Keratinocyte (primary cell): ENCODE data around the gene IFT81. TPM values are rescaled to one million over a fixed set of nuclear protein-coding genes. Genes with fewer than 3 reads are reported as not detected.

Source experiments
- DNase-seq: peaks from one replicate; pipeline ENCODE4 v3.0.0-alpha.2; 2011; ENCODE audit warnings: low read depth, missing footprints, low spot score
- FAIRE-seq: peaks from 2 replicates; lab custom pipeline; 2011; peaks lifted over from hg19 to GRCh38; lab: Jason Lieb, UNC
- H2AFZ ChIP-seq: 2 replicates; pipeline ENCODE4 v1.6.0; 2012; ENCODE audit warnings: low read length, control low read depth, inconsistent platforms; ENCODE audit not compliant: control insufficient read depth
- H3K27ac ChIP-seq: 2 replicates; pipeline ENCODE4 v1.5.1; 2011; ENCODE audit warnings: low read length; ENCODE audit not compliant: control insufficient read depth, insufficient read depth
- H3K27me3 ChIP-seq: 3 replicates; pipeline ENCODE4 v1.6.0; 2011; ENCODE audit warnings: low read length; ENCODE audit not compliant: control insufficient read depth, insufficient read depth; ENCODE audit errors: extremely low read depth
- H3K36me3 ChIP-seq, 2 experiments: 2 replicates in 1 of 2; 3 replicates in 1 of 2; pipeline ENCODE4 v1.5.1; 2011; ENCODE audit warnings: low read length in 2 of 2, mild to moderate bottlenecking in 1 of 2; ENCODE audit not compliant: control insufficient read depth in 2 of 2, insufficient read depth in 2 of 2; ENCODE audit errors: extremely low read depth in 1 of 2
- H3K4me1 ChIP-seq: 3 replicates; pipeline ENCODE4 v1.5.1; 2011; ENCODE audit warnings: low read length; ENCODE audit not compliant: control insufficient read depth, insufficient read depth; ENCODE audit errors: extremely low read depth
- H3K4me2 ChIP-seq: 3 replicates; pipeline ENCODE4 v1.6.0; 2011; ENCODE audit warnings: low read depth, low read length; ENCODE audit not compliant: control insufficient read depth, insufficient read depth; ENCODE audit errors: extremely low read depth
- H3K4me3 ChIP-seq, 3 experiments: fragments of 200-600 bp in 1 of 3; sonication (generic) in 1 of 3; 2 replicates in 2 of 3; 3 replicates in 1 of 3; pipeline ENCODE4 v1.5.1; 2011 to 2016; ENCODE audit warnings: low read length in 3 of 3, mild to moderate bottlenecking in 3 of 3, control low read depth in 2 of 3, inconsistent platforms in 1 of 3, low read depth in 1 of 3, mixed read lengths in 1 of 3, mixed run types in 1 of 3, moderate library complexity in 1 of 3; ENCODE audit not compliant: control insufficient read depth in 2 of 3, insufficient read depth in 2 of 3; ENCODE audit errors: extremely low read depth in 1 of 3
- H3K79me2 ChIP-seq: 2 replicates; pipeline ENCODE4 v1.6.0; 2012; ENCODE audit warnings: low read length; ENCODE audit not compliant: control insufficient read depth, insufficient read depth
- H3K9ac ChIP-seq: 3 replicates; pipeline ENCODE4 v1.6.0; 2011; ENCODE audit warnings: low read length; ENCODE audit not compliant: control insufficient read depth, insufficient read depth; ENCODE audit errors: extremely low read depth
- H3K9me1 ChIP-seq: 3 replicates; pipeline ENCODE4 v1.6.0; 2011; ENCODE audit warnings: low read length; ENCODE audit not compliant: control insufficient read depth, insufficient read depth; ENCODE audit errors: extremely low read depth
- H3K9me3 ChIP-seq: 2 replicates; pipeline ENCODE4 v1.5.1; 2012; ENCODE audit warnings: low read depth, low read length; ENCODE audit not compliant: control insufficient read depth
- H4K20me1 ChIP-seq: 3 replicates; pipeline ENCODE4 v1.6.0; 2011; ENCODE audit warnings: low read length; ENCODE audit not compliant: control insufficient read depth, insufficient read depth; ENCODE audit errors: extremely low read depth
- EZH2 ChIP-seq: IDR thresholded peaks from one replicate; pipeline ENCODE4 v1.6.1; 2012; ENCODE audit warnings: inconsistent platforms, mild to moderate bottlenecking, low read length, moderate library complexity
- dilution Hi-C: fragments of 300-500 bp; cut with MboI; formaldehyde crosslinking; loops from one replicate; pipeline ENCODE4 v1.7.0; 2020; ENCODE audit warnings: low sequenced_read_pairs; ENCODE audit not compliant: extremely low pct_ligation_motif_present
- polyA plus RNA-seq, 5 experiments: library from polyadenylated mRNA; depleted of rRNA in 3 of 5; stranded (reverse) in 3 of 5; stranded (forward) in 1 of 5; unstranded in 1 of 5; fragments of >200 nt; gene quantifications; 1 replicate in 1 of 5; 2 replicates in 3 of 5; 3 replicates in 1 of 5; pipeline versions ENCODE4 v1.2.1 to v1.2.3, GENCODE V29; 2011 to 2012; ENCODE audit warnings: missing spikeins in 2 of 5, low read depth in 1 of 5, low replicate concordance in 1 of 5
- TF ChIP-seq, protein P1 (sequence below), 3 experiments: IDR thresholded peaks in 1 of 3; conservative IDR thresholded peaks in 1 of 3; optimal IDR thresholded peaks in 1 of 3; 2 replicates in 2 of 3; 3 replicates in 1 of 3; pipeline versions ENCODE3 to v1.5.1; 2011; ENCODE audit warnings: low read length in 3 of 3, mild to moderate bottlenecking in 3 of 3, moderate library complexity in 2 of 3, control low read depth in 1 of 3, inconsistent platforms in 1 of 3; ENCODE audit not compliant: insufficient read depth in 2 of 3; ENCODE audit errors: extremely low read depth in 1 of 3

IFT81 gene
- polyA plus RNA-seq, 1 donor (not counting 4 experiments of a cell fraction or from before 2014, with no cell fraction given) = 8.9 TPM

GRCh38 chr12:110228756-110229155, 104.6 kb downstream of the IFT81 start:
- Histone ChIP-seq H3K9me3 (no peaks in the 10 kb centered on the region), H4K20me1 (no peaks in the 10 kb centered on the region), H3K4me1 (peaks cover 12% of the 10 kb centered on the region), H3K27ac (no peak overlapping the region), H3K79me2 (no peaks in the 10 kb centered on the region), H3K36me3 (no peaks in the 10 kb centered on the region), H3K9me1 (no peaks in the 10 kb centered on the region), H3K9ac (no peak overlapping the region), H3K4me2 (no peak overlapping the region), H2AFZ (no peak overlapping the region), H3K27me3 (no peaks in the 10 kb centered on the region), H3K4me3 (no peak overlapping the region)
- dilution Hi-C loops = no loop called here
- TF ChIP-seq EZH2 = no peak
- TF ChIP-seq, protein P1, sequence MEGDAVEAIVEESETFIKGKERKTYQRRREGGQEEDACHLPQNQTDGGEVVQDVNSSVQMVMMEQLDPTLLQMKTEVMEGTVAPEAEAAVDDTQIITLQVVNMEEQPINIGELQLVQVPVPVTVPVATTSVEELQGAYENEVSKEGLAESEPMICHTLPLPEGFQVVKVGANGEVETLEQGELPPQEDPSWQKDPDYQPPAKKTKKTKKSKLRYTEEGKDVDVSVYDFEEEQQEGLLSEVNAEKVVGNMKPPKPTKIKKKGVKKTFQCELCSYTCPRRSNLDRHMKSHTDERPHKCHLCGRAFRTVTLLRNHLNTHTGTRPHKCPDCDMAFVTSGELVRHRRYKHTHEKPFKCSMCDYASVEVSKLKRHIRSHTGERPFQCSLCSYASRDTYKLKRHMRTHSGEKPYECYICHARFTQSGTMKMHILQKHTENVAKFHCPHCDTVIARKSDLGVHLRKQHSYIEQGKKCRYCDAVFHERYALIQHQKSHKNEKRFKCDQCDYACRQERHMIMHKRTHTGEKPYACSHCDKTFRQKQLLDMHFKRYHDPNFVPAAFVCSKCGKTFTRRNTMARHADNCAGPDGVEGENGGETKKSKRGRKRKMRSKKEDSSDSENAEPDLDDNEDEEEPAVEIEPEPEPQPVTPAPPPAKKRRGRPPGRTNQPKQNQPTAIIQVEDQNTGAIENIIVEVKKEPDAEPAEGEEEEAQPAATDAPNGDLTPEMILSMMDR (optimal IDR thresholded peaks at IDR 0.05 in 1 of 3, IDR thresholded peaks at IDR 0.05 in 1 of 3, conservative IDR thresholded peaks at IDR 0.05 in 1 of 3; ENCODE audit: extremely low read depth in 1 of 3, insufficient read depth in 2 of 3, low read length in 3 of 3) = no peak
- no peak for FAIRE-seq
- no peak for DNase-seq

GRCh38 chr12:110229409-110229808, 105.3 kb downstream of the IFT81 start:
- Histone ChIP-seq H3K4me1 (peaks cover 10% of the 10 kb centered on the region), H3K9ac (no peak overlapping the region), H3K27me3 (no peaks in the 10 kb centered on the region), H4K20me1 (no peaks in the 10 kb centered on the region), H3K9me3 (no peaks in the 10 kb centered on the region), H3K36me3 (no peaks in the 10 kb centered on the region), H3K4me2 (no peak overlapping the region), H3K27ac (no peak overlapping the region), H3K4me3 (no peak overlapping the region), H3K9me1 (no peaks in the 10 kb centered on the region), H2AFZ (no peak overlapping the region), H3K79me2 (no peaks in the 10 kb centered on the region)
- dilution Hi-C loops = no loop called here
- DNase-seq (no peak), FAIRE-seq (no peak)
- TF ChIP-seq, protein P1 (optimal IDR thresholded peaks at IDR 0.05 in 1 of 3, IDR thresholded peaks at IDR 0.05 in 1 of 3, conservative IDR thresholded peaks at IDR 0.05 in 1 of 3; ENCODE audit: extremely low read depth in 1 of 3, insufficient read depth in 2 of 3, low read length in 3 of 3) = no peak
- no peak for TF ChIP-seq EZH2
